NCI-H187 (cell line): ENCODE data around the gene PREX1.
"Not testable (repeated sequence)": the region's sequence is repeated elsewhere in the genome, so short reads cannot be mapped to it uniquely, and the experiment has no call there.

Source experiments
- DNase-seq, 2 experiments: peaks; one replicate each; lab custom pipeline; 2025; lab: John Stamatoyannopoulos, UW

The PREX1 gene

GRCh38 chr20:48812114-48812513 is 15.7 kb downstream of the PREX1 start:
- DNase-seq, result not testable (repeated sequence)

GRCh38 chr20:48809673-48810072 is 18.1 kb downstream of the PREX1 start:
- no peak for DNase-seq

- no peak for DNase-seq
Measured at GRCh38 chr20:48808382-48809034, 19.3 kb downstream of the PREX1 start.

- no peak for DNase-seq
Measured at GRCh38 chr20:48807586-48808381, 20.0 kb downstream of the PREX1 start.

GRCh38 chr20:48807051-48807450 is 20.7 kb downstream of the PREX1 start:
- DNase-seq, result no peak

- DNase-seq, result no peak
Measured at GRCh38 chr20:48805716-48806115, 22.1 kb downstream of the PREX1 start.

GRCh38 chr20:48805286-48805685 is 22.5 kb downstream of the PREX1 start:
- DNase-seq, result no peak

GRCh38 chr20:48804300-48804980 is 23.4 kb downstream of the PREX1 start:
- DNase-seq, result no peak

- DNase-seq, result no peak
Measured at GRCh38 chr20:48803176-48804053, 24.4 kb downstream of the PREX1 start.

- DNase-seq, result no peak
Measured at GRCh38 chr20:48802647-48803046, 25.2 kb downstream of the PREX1 start.

- no peak for DNase-seq
Measured at GRCh38 chr20:48802216-48802615, 25.6 kb downstream of the PREX1 start.

GRCh38 chr20:48801197-48801596 is 26.6 kb downstream of the PREX1 start:
- DNase-seq, result no peak

GRCh38 chr20:48800177-48800576 is 27.6 kb downstream of the PREX1 start:
- DNase-seq, result no peak

- DNase-seq, result no peak
Measured at GRCh38 chr20:48799328-48800105, 28.3 kb downstream of the PREX1 start.

- DNase-seq, result no peak
Measured at GRCh38 chr20:48797850-48798747, 29.7 kb downstream of the PREX1 start.

GRCh38 chr20:48797275-48797825 is 30.4 kb downstream of the PREX1 start:
- no peak for DNase-seq

GRCh38 chr20:48795732-48796131 is 32.1 kb downstream of the PREX1 start:
- DNase-seq, result no peak

GRCh38 chr20:48794816-48795457 is 32.9 kb downstream of the PREX1 start:
- DNase-seq, result no peak

- DNase-seq, result no peak
Measured at GRCh38 chr20:48794360-48794759, 33.4 kb downstream of the PREX1 start.
